K562 (cell line): Measurements from ENCODE around the gene ZSCAN12. TPM values are rescaled to one million over a fixed set of nuclear protein-coding genes. Genes with fewer than 3 reads are reported as not detected.
A peak's percentile ranks its signal among the peaks of the same experiment; 100 is the strongest.

Experiments
- CTBP1 ChIP-seq: fragments of 450-650 bp; IDR thresholded peaks from 2 replicates; pipeline ENCODE4 v1.6.1; 2016; ENCODE audit warnings: borderline replicate concordance
- DDX20 ChIP-seq: fragments of 450-650 bp; IDR thresholded peaks from 2 replicates; pipeline ENCODE4 v1.6.1; 2016; ENCODE audit warnings: missing genetic modification characterization, low read depth, mild to moderate bottlenecking, missing compliant biosample characterization, moderate library complexity
- ERF ChIP-seq: fragments of 450-650 bp; formaldehyde crosslinking; IDR thresholded peaks from 2 replicates; pipeline ENCODE4 v1.4.0; 2020; ENCODE audit warnings: mild to moderate bottlenecking, mixed read lengths
- KDM5B ChIP-seq: fragments of 200-600 bp; sonication (generic); IDR thresholded peaks from 2 replicates; pipeline ENCODE4 v1.6.1; 2012; ENCODE audit warnings: low read depth, mild to moderate bottlenecking, moderate library complexity, low read length, control low read depth, inconsistent platforms; ENCODE audit not compliant: insufficient replicate concordance
- LCOR ChIP-seq: sonication (generic); formaldehyde crosslinking; IDR thresholded peaks from 2 replicates; pipeline ENCODE4 v1.8.0; 2022; ENCODE audit warnings: mild to moderate bottlenecking, missing genetic modification reagents
- MEIS2 ChIP-seq: fragments of 450-650 bp; IDR thresholded peaks from 2 replicates; pipeline ENCODE4 v1.6.1; 2014; ENCODE audit warnings: mild to moderate bottlenecking; ENCODE audit not compliant: partially characterized antibody
- MYBL2 ChIP-seq, 2 experiments: fragments of 450-650 bp in 1 of 2; sonication (generic) in 1 of 2; formaldehyde crosslinking in 1 of 2; IDR thresholded peaks; 2 replicates each; pipeline versions ENCODE4 v1.6.1 to v1.8.1; 2017 to 2022; ENCODE audit warnings: borderline replicate concordance in 1 of 2, inconsistent platforms in 1 of 2, low read depth in 1 of 2, mild to moderate bottlenecking in 1 of 2, missing genetic modification reagents in 1 of 2, moderate library complexity in 1 of 2
- RBFOX2 ChIP-seq: fragments of 200-400 bp; formaldehyde crosslinking; IDR thresholded peaks from 2 replicates; pipeline ENCODE4 v1.6.1; 2017; ENCODE audit warnings: low read depth, mild to moderate bottlenecking, low read length, moderate library complexity
- RBM22 ChIP-seq: fragments of 200-400 bp; formaldehyde crosslinking; IDR thresholded peaks from 2 replicates; pipeline ENCODE4 v1.6.1; 2018; ENCODE audit warnings: low read length, low read depth; ENCODE audit not compliant: poor library complexity, severe bottlenecking
- SMARCB1 ChIP-seq: IDR thresholded peaks from 2 replicates; pipeline ENCODE4 v1.6.1; 2011; ENCODE audit warnings: improper control_type of control experiment, low read depth; ENCODE audit not compliant: insufficient read length
- SREBF1 ChIP-seq: fragments of 150-350 bp; IDR thresholded peaks from 2 replicates; pipeline ENCODE4 v1.6.1; 2014; ENCODE audit warnings: antibody characterized with exemption, low read depth, low read length, borderline replicate concordance
- TAF1 ChIP-seq: IDR thresholded peaks from 2 replicates; pipeline ENCODE4 v1.6.1; 2011; ENCODE audit warnings: mild to moderate bottlenecking, low read length, moderate library complexity; ENCODE audit not compliant: insufficient read depth, control insufficient read depth, severe bottlenecking; ENCODE audit errors: extremely low read depth
- TAL1 ChIP-seq: fragments of 450-650 bp; IDR thresholded peaks from 2 replicates; pipeline ENCODE4 v1.6.1; 2016; ENCODE audit warnings: mild to moderate bottlenecking
- TEAD1 ChIP-seq, 2 experiments: fragments of 450-650 bp in 1 of 2; sonication (generic) in 1 of 2; formaldehyde crosslinking; IDR thresholded peaks; 2 replicates each; pipeline versions ENCODE4 v1.4.0 to v1.8.0; 2020 to 2022; ENCODE audit warnings: mild to moderate bottlenecking in 2 of 2, missing genetic modification reagents in 1 of 2
- ZFX ChIP-seq: sonication (generic); formaldehyde crosslinking; IDR thresholded peaks from 2 replicates; pipeline ENCODE4 v1.8.0; 2022; ENCODE audit warnings: mild to moderate bottlenecking, missing genetic modification reagents, moderate library complexity
- ZNF589 ChIP-seq: fragments of 200-800 bp; sonication (Bioruptor generic); IDR thresholded peaks from 2 replicates; pipeline ENCODE4 v1.6.1; 2016; ENCODE audit warnings: low read depth, missing genetic modification characterization, missing compliant biosample characterization
- ZNF830 ChIP-seq: fragments of 250-450 bp; sonication (Bioruptor Pico); IDR thresholded peaks from 2 replicates; pipeline ENCODE4 v1.5.0; 2021; ENCODE audit warnings: mild to moderate bottlenecking
- polyA plus RNA-seq, 8 experiments: library from polyadenylated mRNA; depleted of rRNA in 4 of 8; stranded (reverse) in 5 of 8; unstranded in 3 of 8; fragments of >200 nt; fragmentation: Nextera tagmentation in 2 of 8; fragmentation: Illumina TruSeq in 1 of 8; extraction: Ambion mirVana in 2 of 8; extraction: Trizol in 1 of 8; gene quantifications; 2 replicates each; pipeline versions ENCODE4 v1.2.1 to v1.2.3, GENCODE V29; 2011 to 2014; ENCODE audit warnings: inconsistent platforms in 1 of 8, missing spikeins in 1 of 8
- total RNA-seq, 7 experiments: library from RNA; depleted of rRNA in 6 of 7; stranded (reverse); fragments of >200 nt in 6 of 7; fragmentation: Illumina TruSeq in 2 of 7; extraction: Trizol in 2 of 7; gene quantifications; 2 replicates each; pipeline versions ENCODE4 v1.2.1 to v1.2.3, GENCODE V29; 2011 to 2021; ENCODE audit warnings: low replicate concordance in 1 of 7
- TF ChIP-seq, protein P1 (sequence below): sonication (generic); formaldehyde crosslinking; IDR thresholded peaks from 2 replicates; pipeline ENCODE4 v1.8.1; 2023; ENCODE audit warnings: missing genetic modification reagents, mild to moderate bottlenecking, borderline replicate concordance
- TF ChIP-seq, protein P2 (sequence below): fragments of 250-450 bp; sonication (Bioruptor Pico); IDR thresholded peaks from 2 replicates; pipeline ENCODE4 v1.4.0; 2020

ZSCAN12 gene
- total and polyA plus RNA-seq, 9 of the 15 experiments (the other 6 are each of a cell fraction or from before 2014, with no cell fraction given): 2.5 to 19.6 (median 12.5) TPM

DNA sequence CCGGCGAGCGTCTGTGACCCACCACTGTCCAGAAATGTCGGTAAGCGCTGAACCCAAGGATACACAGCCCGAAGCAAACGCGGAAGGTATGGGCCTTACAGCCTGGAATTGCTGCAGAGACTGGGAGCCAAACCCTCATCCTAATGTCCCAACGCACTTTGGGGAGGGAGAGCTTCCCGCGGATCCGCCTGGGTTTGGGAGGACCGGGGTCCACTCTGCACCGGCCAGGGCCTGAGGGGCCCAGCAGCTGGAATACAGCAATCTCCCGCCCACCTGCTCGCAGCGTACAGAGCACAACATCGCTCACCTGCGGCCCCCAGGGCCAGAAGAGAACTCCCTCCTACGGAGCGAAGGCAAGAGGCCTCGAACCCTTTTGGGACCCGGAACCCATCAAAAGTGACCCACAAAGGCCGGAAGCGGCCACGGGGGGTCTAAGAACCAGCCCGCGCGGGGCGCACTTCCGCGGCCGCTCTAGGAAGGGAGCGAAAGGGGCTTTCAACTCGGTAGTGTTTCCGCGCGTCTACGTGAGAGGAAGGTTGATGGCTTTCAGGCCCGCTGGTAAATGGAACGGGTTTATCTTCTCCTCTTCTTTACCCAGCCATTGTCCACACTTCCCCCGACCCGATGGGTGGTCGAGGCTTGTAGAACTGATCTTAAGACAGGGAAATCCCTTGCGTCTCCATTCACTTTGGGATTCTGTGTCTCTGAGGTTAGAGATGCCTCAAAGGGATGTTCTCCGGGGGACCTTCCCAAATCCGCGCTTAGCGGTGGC lies at the start of gene ZSCAN12 (continued):
- TF ChIP-seq, protein P1, sequence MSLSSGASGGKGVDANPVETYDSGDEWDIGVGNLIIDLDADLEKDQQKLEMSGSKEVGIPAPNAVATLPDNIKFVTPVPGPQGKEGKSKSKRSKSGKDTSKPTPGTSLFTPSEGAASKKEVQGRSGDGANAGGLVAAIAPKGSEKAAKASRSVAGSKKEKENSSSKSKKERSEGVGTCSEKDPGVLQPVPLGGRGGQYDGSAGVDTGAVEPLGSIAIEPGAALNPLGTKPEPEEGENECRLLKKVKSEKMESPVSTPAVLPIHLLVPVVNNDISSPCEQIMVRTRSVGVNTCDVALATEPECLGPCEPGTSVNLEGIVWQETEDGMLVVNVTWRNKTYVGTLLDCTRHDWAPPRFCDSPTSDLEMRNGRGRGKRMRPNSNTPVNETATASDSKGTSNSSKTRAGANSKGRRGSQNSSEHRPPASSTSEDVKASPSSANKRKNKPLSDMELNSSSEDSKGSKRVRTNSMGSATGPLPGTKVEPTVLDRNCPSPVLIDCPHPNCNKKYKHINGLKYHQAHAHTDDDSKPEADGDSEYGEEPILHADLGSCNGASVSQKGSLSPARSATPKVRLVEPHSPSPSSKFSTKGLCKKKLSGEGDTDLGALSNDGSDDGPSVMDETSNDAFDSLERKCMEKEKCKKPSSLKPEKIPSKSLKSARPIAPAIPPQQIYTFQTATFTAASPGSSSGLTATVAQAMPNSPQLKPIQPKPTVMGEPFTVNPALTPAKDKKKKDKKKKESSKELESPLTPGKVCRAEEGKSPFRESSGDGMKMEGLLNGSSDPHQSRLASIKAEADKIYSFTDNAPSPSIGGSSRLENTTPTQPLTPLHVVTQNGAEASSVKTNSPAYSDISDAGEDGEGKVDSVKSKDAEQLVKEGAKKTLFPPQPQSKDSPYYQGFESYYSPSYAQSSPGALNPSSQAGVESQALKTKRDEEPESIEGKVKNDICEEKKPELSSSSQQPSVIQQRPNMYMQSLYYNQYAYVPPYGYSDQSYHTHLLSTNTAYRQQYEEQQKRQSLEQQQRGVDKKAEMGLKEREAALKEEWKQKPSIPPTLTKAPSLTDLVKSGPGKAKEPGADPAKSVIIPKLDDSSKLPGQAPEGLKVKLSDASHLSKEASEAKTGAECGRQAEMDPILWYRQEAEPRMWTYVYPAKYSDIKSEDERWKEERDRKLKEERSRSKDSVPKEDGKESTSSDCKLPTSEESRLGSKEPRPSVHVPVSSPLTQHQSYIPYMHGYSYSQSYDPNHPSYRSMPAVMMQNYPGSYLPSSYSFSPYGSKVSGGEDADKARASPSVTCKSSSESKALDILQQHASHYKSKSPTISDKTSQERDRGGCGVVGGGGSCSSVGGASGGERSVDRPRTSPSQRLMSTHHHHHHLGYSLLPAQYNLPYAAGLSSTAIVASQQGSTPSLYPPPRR: 0 out of 2 replicates have a peak, but pooled peaks have one; percentile 65
- TF ChIP-seq LCOR (CRISPR knock-in tag): peak; percentile 99
- peak; percentile 30 to 75; a peak in 2 of 4 replicates for TF ChIP-seq TEAD1 (CRISPR knock-in tag; IDR thresholded peaks at IDR 0.05)
- peak; percentile 98 for TF ChIP-seq TAF1
- peak; percentile 99 for TF ChIP-seq RBFOX2
- TF ChIP-seq ZFX (CRISPR knock-in tag): peak; percentile 97
- 0 out of 2 replicates have a peak, but pooled peaks have one; percentile 33 for TF ChIP-seq ZNF589 (CRISPR knock-in tag)
- no peak for TF ChIP-seq SMARCB1
- 0 out of 2 replicates have a peak, but pooled peaks have one; percentile 39 for TF ChIP-seq ERF (CRISPR knock-in tag)
- TF ChIP-seq TAL1: peak; percentile 13; the same call in 1 of the 2 replicates
- no peak for TF ChIP-seq DDX20 (tag)
- peak; percentile 93 for TF ChIP-seq KDM5B
- TF ChIP-seq MEIS2: peak; percentile 23
- peak; percentile 8; the same call in 1 of the 2 replicates for TF ChIP-seq SREBF1
- peak; percentile 95 for TF ChIP-seq RBM22
- TF ChIP-seq, protein P2, sequence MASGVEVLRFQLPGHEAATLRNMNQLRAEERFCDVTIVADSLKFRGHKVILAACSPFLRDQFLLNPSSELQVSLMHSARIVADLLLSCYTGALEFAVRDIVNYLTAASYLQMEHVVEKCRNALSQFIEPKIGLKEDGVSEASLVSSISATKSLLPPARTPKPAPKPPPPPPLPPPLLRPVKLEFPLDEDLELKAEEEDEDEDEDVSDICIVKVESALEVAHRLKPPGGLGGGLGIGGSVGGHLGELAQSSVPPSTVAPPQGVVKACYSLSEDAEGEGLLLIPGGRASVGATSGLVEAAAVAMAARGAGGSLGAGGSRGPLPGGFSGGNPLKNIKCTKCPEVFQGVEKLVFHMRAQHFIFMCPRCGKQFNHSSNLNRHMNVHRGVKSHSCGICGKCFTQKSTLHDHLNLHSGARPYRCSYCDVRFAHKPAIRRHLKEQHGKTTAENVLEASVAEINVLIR (CRISPR knock-in tag): peak; percentile 77
- TF ChIP-seq CTBP1: peak; percentile 96
- peak; percentile 64 for TF ChIP-seq MYBL2 (IDR thresholded peaks at IDR 0.05; ENCODE audit: low read depth)
- TF ChIP-seq MYBL2 (CRISPR knock-in tag; IDR thresholded peaks at IDR 0.05; ENCODE audit: borderline replicate concordance): no peak
- no peak for TF ChIP-seq ZNF830
